ENCODE results near the gene ICAM1.

GRCh38 chr19:10258080-10258710 is 12.7 kb upstream of the ICAM1 start:
- TF ChIP-seq, protein P1, sequence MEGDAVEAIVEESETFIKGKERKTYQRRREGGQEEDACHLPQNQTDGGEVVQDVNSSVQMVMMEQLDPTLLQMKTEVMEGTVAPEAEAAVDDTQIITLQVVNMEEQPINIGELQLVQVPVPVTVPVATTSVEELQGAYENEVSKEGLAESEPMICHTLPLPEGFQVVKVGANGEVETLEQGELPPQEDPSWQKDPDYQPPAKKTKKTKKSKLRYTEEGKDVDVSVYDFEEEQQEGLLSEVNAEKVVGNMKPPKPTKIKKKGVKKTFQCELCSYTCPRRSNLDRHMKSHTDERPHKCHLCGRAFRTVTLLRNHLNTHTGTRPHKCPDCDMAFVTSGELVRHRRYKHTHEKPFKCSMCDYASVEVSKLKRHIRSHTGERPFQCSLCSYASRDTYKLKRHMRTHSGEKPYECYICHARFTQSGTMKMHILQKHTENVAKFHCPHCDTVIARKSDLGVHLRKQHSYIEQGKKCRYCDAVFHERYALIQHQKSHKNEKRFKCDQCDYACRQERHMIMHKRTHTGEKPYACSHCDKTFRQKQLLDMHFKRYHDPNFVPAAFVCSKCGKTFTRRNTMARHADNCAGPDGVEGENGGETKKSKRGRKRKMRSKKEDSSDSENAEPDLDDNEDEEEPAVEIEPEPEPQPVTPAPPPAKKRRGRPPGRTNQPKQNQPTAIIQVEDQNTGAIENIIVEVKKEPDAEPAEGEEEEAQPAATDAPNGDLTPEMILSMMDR (IDR thresholded peaks at IDR 0.05): no peak
- no peak for TF ChIP-seq POLR2A (IDR thresholded peaks at IDR 0.05)
